B cell (primary cell): ENCODE measurements around the gene NDFIP1. TPM values are rescaled to one million over a fixed set of nuclear protein-coding genes. Genes with fewer than 3 reads are reported as not detected.

Experiments
- ATAC-seq: fragments of 200-7000 bp; cut with Tn5 transposase; one replicate; pipeline ENCODE4 v1.10.0; 2021; ENCODE audit warnings: low read depth, mild to moderate bottlenecking, moderate number of reproducible peaks, moderate library complexity
- CTCF ChIA-PET: fragments of 350-600 bp; sonication (Branson Sonifier 250); formaldehyde crosslinking; loops from one replicate; lab custom pipeline; 2021; ENCODE audit warnings: antibody characterized with exemption, inconsistent platforms; lab: Charles Lee
- POLR2A ChIA-PET: fragments of 350-600 bp; sonication (Branson Sonifier 250); formaldehyde crosslinking; loops from one replicate; lab custom pipeline; 2021; ENCODE audit warnings: antibody characterized with exemption; lab: Charles Lee
- DNase-seq: peaks from one replicate; pipeline ENCODE4 v3.0.0; 2013
- H2AFZ ChIP-seq: 2 replicates; pipeline ENCODE4 v1.6.1; 2012; ENCODE audit warnings: mild to moderate bottlenecking, low read depth, low read length; ENCODE audit not compliant: insufficient read depth, poor library complexity, severe bottlenecking
- H3K27ac ChIP-seq, 2 donors: 1 replicate in 1 of 2; 2 replicates in 1 of 2; pipeline ENCODE4 v1.5.1; 2012 to 2013; ENCODE audit warnings: low read length in 2 of 2, mild to moderate bottlenecking in 2 of 2, moderate library complexity in 1 of 2
- H3K27me3 ChIP-seq, 4 experiments: fragments of 200-600 bp in 1 of 4; sonication (generic) in 1 of 4; replicated peaks in 1 of 4; 1 replicate in 2 of 4; 2 replicates in 2 of 4; pipeline versions ENCODE4 v1.6.1 to v1.7.0; 2013 to 2016; ENCODE audit warnings: low read length in 3 of 4, mild to moderate bottlenecking in 2 of 4, mixed read lengths in 1 of 4, moderate library complexity in 1 of 4; ENCODE audit not compliant: insufficient read depth in 4 of 4, control insufficient read depth in 3 of 4; ENCODE audit errors: control extremely low read depth in 1 of 4
- H3K36me3 ChIP-seq, 2 experiments: replicated peaks in 1 of 2; 1 replicate in 1 of 2; 2 replicates in 1 of 2; pipeline versions ENCODE4 v1.6.1 to v1.7.1; 2013; ENCODE audit warnings: low read length in 1 of 2; ENCODE audit not compliant: insufficient read depth in 2 of 2, control insufficient read depth in 1 of 2; ENCODE audit errors: control extremely low read depth in 1 of 2, extremely low read depth in 1 of 2
- H3K4me1 ChIP-seq, 2 donors: fragments of 200-600 bp in 1 of 2; sonication (generic) in 1 of 2; 1 replicate in 1 of 2; 2 replicates in 1 of 2; pipeline versions ENCODE4 v1.5.1 to v1.6.1; 2013 to 2017; ENCODE audit warnings: low read length in 2 of 2; ENCODE audit not compliant: control insufficient read depth in 2 of 2, insufficient read depth in 2 of 2
- H3K4me2 ChIP-seq: replicated peaks from 2 replicates; pipeline ENCODE3; 2012; ENCODE audit warnings: mild to moderate bottlenecking, low read depth, low read length; ENCODE audit not compliant: poor library complexity, severe bottlenecking
- H3K4me3 ChIP-seq, 5 experiments: fragments of 200-600 bp in 1 of 5; sonication (generic) in 1 of 5; 1 replicate in 3 of 5; 2 replicates in 2 of 5; pipeline versions ENCODE4 v1.5.1 to v1.7.0; 2011 to 2016; ENCODE audit warnings: low read length in 4 of 5, mild to moderate bottlenecking in 4 of 5, low read depth in 2 of 5, control low read depth in 1 of 5, moderate library complexity in 1 of 5; ENCODE audit not compliant: insufficient read depth in 1 of 5; ENCODE audit errors: control extremely low read depth in 1 of 5, extremely low read depth in 1 of 5
- H3K79me2 ChIP-seq: fragments of 200-600 bp; sonication (generic); one replicate; pipeline ENCODE4 v1.6.0; 2016; ENCODE audit warnings: low read length; ENCODE audit not compliant: control insufficient read depth, insufficient read depth
- H3K9ac ChIP-seq: fragments of 200-600 bp; sonication (generic); 2 replicates; pipeline ENCODE4 v1.6.1; 2017; ENCODE audit warnings: mild to moderate bottlenecking, low read length, moderate library complexity
- H3K9me3 ChIP-seq, 3 donors: one replicate each; pipeline versions ENCODE4 v1.6.1 to v1.7.1; 2013; ENCODE audit warnings: low read length in 2 of 3; ENCODE audit not compliant: control insufficient read depth in 2 of 3, insufficient read depth in 1 of 3; ENCODE audit errors: control extremely low read depth in 1 of 3
- H4K20me1 ChIP-seq: 2 replicates; pipeline ENCODE4 v1.6.0; 2012; ENCODE audit warnings: mild to moderate bottlenecking, low read length; ENCODE audit not compliant: insufficient read depth, control insufficient read depth, poor library complexity, severe bottlenecking
- H3K27ac Mint-ChIP-seq: one replicate; pipeline ENCODE4 v1.8.0; 2021; ENCODE audit warnings: mixed read lengths
- H3K27me3 Mint-ChIP-seq: one replicate; pipeline ENCODE4 v1.8.0; 2021; ENCODE audit warnings: mixed read lengths
- H3K4me1 Mint-ChIP-seq: one replicate; pipeline ENCODE4 v1.8.0; 2021; ENCODE audit warnings: mixed read lengths
- H3K4me3 Mint-ChIP-seq: one replicate; pipeline ENCODE4 v1.8.0; 2021; ENCODE audit warnings: mixed read lengths
- H3K9me3 Mint-ChIP-seq: one replicate; pipeline ENCODE4 v1.8.0; 2022; ENCODE audit warnings: mixed read lengths; ENCODE audit not compliant: insufficient read depth
- EZH2 ChIP-seq: IDR thresholded peaks from 2 replicates; pipeline ENCODE4 v1.6.1; 2012; ENCODE audit warnings: borderline replicate concordance, low read depth, mild to moderate bottlenecking, moderate library complexity, low read length; ENCODE audit not compliant: insufficient read depth, poor library complexity, severe bottlenecking
- WGBS: methylation state at CpG from one replicate; pipeline ENCODE4 v1.1.5; 2013; ENCODE audit warnings: missing lambda C conversion rate; ENCODE audit not compliant: insufficient coverage; 5-methylcytosine and 5-hydroxymethylcytosine counted together
- intact Hi-C: fragments of 100-400 bp; cut with micrococcal nuclease; formaldehyde crosslinking; loops from one replicate; pipeline ENCODE4 v1.10.0; 2022
- polyA plus RNA-seq: library from polyadenylated mRNA; depleted of rRNA; stranded (reverse); fragments of >200 nt; gene quantifications from 2 replicates; pipeline ENCODE4 v1.2.3, GENCODE V29; 2012
- total RNA-seq, 2 donors: library from RNA; stranded (reverse); fragments of 120-200 nt in 1 of 2; gene quantifications; 1 replicate in 1 of 2; 2 replicates in 1 of 2; pipeline versions ENCODE4 v1.2.3 to v1.2.4, GENCODE V29; 2013 to 2022
- TF ChIP-seq, protein P1 (sequence below): fragments of 200-600 bp; IDR thresholded peaks from one replicate; pipeline ENCODE4 v1.8.0; 2022; ENCODE audit warnings: antibody characterized with exemption, mild to moderate bottlenecking

Gene NDFIP1
- total and polyA plus RNA-seq, 2 donors (not counting 1 experiment from before 2014, with no cell fraction given), result 10.6 to 34.6 TPM

GRCh38 chr5:142122121-142122520 is 13.5 kb downstream of the NDFIP1 start:
- no peaks in the 10 kb centered on the region for H3K27me3 ChIP-seq
- DNase-seq (no peak), ATAC-seq (no peak)
- H3K9ac ChIP-seq, result no peak overlapping the region
- TF ChIP-seq, protein P1, sequence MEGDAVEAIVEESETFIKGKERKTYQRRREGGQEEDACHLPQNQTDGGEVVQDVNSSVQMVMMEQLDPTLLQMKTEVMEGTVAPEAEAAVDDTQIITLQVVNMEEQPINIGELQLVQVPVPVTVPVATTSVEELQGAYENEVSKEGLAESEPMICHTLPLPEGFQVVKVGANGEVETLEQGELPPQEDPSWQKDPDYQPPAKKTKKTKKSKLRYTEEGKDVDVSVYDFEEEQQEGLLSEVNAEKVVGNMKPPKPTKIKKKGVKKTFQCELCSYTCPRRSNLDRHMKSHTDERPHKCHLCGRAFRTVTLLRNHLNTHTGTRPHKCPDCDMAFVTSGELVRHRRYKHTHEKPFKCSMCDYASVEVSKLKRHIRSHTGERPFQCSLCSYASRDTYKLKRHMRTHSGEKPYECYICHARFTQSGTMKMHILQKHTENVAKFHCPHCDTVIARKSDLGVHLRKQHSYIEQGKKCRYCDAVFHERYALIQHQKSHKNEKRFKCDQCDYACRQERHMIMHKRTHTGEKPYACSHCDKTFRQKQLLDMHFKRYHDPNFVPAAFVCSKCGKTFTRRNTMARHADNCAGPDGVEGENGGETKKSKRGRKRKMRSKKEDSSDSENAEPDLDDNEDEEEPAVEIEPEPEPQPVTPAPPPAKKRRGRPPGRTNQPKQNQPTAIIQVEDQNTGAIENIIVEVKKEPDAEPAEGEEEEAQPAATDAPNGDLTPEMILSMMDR, result no peak
- no peak for TF ChIP-seq EZH2
- ChIA-PET CTCF (no interaction called here), POLR2A (no interaction called here)
- peaks cover 0 to 8% (median 2%) of the 10 kb centered on the region in 3 donors for H3K9me3 ChIP-seq
- H3K27ac Mint-ChIP-seq, result no peak overlapping the region
- H3K9me3 Mint-ChIP-seq, result no peaks in the 10 kb centered on the region
- H3K4me3 ChIP-seq, result no peak overlapping the region
- no peak overlapping the region for H3K27ac ChIP-seq
- no peak overlapping the region for H3K4me3 Mint-ChIP-seq
- no peak overlapping the region for H3K4me2 ChIP-seq
- WGBS, result no CpG with 5 or more reads among the region's 1 CpG
- peaks cover 82% of the 10 kb centered on the region for H3K79me2 ChIP-seq
- no peak overlapping the region for H2AFZ ChIP-seq
- H3K4me1 Mint-ChIP-seq, result peaks cover 21% of the 10 kb centered on the region
- peaks cover 0 to 2% of the 10 kb centered on the region in 2 experiments for H3K36me3 ChIP-seq
- peaks cover 82% of the 10 kb centered on the region for H4K20me1 ChIP-seq
- H3K4me1 ChIP-seq, result no peaks in the 10 kb centered on the region
- intact Hi-C loops, result no loop called here
- no peaks in the 10 kb centered on the region for H3K27me3 Mint-ChIP-seq

GRCh38 chr5:142125378-142125777 is 16.8 kb downstream of the NDFIP1 start:
- 100% methylated on average over 2 of the region's 3 CpGs for WGBS
- ChIA-PET POLR2A (no interaction called here), CTCF (no interaction called here)
- Histone ChIP-seq H2AFZ (no peak overlapping the region), H3K4me1 (no peaks in the 10 kb centered on the region), H3K27me3 (no peaks in the 10 kb centered on the region), H3K79me2 (peaks cover 66% of the 10 kb centered on the region), H3K9me3 (peaks cover 0 to 8% (median 2%) of the 10 kb centered on the region in 3 donors), H3K4me2 (no peak overlapping the region), H3K27ac (no peak overlapping the region), H3K9ac (no peak overlapping the region), H4K20me1 (peaks cover 57% of the 10 kb centered on the region), H3K36me3 (no peaks in the 10 kb centered on the region), H3K4me3 (no peak overlapping the region)
- Mint-ChIP-seq H3K9me3 (no peaks in the 10 kb centered on the region), H3K4me3 (no peak overlapping the region), H3K27me3 (no peaks in the 10 kb centered on the region), H3K27ac (no peak overlapping the region), H3K4me1 (peaks cover 12% of the 10 kb centered on the region)
- TF ChIP-seq EZH2, result no peak
- TF ChIP-seq, protein P1, result no peak
- intact Hi-C loops, result no loop called here
- DNase-seq (no peak), ATAC-seq (no peak)
